ENCODE measurements around the gene RPS6KA2.

The RPS6KA2 gene

DNA sequence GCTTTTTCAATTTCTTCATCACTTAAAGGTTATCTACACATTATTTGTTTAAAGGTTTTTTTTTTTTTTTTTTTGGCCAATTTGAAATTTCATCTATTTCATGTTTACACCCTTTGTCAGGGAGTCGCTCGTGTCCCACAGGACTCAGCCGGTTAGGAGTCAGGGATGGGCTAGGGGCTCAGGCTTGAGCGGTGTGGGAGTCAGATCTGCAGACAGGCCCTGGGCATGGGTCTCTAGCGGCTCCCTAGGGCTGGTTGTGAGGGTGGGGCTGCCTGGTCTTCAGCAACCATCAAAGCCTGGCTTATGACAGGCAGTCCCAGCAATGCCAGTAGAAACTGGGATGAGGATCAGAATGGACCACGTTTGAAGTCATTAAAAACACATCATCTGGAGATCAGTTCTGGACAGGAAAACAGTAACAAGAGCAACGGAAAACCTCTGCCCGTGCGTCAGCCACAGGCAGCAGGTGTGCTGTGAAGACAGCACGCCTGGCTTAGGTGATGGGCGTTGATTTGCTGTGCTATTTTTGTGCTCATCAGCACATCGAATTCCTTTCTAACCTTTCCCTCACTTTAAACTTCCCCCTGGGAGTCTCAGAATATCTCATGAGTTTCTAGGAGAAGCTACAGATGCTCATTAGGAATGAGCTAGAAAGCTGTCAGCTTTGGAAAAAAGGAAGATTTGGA lies 153.0 kb downstream of the RPS6KA2 start:
- in situ Hi-C loops (cut with MboI; ENCODE audit: low sequenced_read_pairs), result no loop called here

- in situ Hi-C loops (cut with MboI; ENCODE audit: low sequenced_read_pairs), result no loop called here
Observed at GRCh38 chr6:166472636-166473035, 154.4 kb downstream of the RPS6KA2 start.

GRCh38 chr6:166471797-166472260 lies 155.2 kb downstream of the RPS6KA2 start:
- in situ Hi-C loops (cut with MboI; ENCODE audit: low sequenced_read_pairs), result no loop called here

- in situ Hi-C loops (cut with MboI; ENCODE audit: low sequenced_read_pairs), result no loop called here
Observed at GRCh38 chr6:166470863-166471410, 156.1 kb downstream of the RPS6KA2 start.

- in situ Hi-C loops (cut with MboI; ENCODE audit: low sequenced_read_pairs), result no loop called here
Observed at GRCh38 chr6:166470029-166470862, 156.8 kb downstream of the RPS6KA2 start.

GRCh38 chr6:166469426-166469961 lies 157.6 kb downstream of the RPS6KA2 start:
- in situ Hi-C loops (cut with MboI; ENCODE audit: low sequenced_read_pairs), result no loop called here

DNA sequence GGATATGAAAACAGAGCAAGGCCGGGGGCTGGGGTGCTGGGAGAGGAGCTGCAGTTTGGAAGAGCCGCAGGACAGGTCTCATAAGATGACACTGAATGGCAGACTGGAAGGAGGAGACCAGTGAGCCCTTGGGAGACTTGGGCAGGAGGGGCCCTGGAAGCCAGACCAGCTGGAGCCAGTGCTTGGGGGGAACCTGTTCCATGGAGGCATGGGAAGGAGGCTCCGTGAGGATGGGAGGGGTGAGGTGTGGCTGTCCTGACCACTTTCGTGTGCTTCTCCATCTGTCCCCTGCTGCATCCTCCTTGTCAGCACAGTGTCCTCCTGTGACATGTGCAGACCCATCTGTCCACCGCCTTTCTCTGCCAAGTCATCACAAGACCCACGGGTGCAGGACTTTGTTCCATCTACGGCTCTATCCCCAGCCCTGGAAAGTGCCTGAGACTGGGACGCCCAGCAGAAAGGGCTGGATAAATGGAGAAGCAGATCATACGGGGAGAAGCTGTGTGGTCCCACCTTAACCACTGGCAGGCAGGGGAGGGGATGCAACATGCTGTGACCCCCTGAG lies 159.5 kb downstream of the RPS6KA2 start:
- in situ Hi-C loops (cut with MboI; ENCODE audit: low sequenced_read_pairs), result no loop called here

DNA sequence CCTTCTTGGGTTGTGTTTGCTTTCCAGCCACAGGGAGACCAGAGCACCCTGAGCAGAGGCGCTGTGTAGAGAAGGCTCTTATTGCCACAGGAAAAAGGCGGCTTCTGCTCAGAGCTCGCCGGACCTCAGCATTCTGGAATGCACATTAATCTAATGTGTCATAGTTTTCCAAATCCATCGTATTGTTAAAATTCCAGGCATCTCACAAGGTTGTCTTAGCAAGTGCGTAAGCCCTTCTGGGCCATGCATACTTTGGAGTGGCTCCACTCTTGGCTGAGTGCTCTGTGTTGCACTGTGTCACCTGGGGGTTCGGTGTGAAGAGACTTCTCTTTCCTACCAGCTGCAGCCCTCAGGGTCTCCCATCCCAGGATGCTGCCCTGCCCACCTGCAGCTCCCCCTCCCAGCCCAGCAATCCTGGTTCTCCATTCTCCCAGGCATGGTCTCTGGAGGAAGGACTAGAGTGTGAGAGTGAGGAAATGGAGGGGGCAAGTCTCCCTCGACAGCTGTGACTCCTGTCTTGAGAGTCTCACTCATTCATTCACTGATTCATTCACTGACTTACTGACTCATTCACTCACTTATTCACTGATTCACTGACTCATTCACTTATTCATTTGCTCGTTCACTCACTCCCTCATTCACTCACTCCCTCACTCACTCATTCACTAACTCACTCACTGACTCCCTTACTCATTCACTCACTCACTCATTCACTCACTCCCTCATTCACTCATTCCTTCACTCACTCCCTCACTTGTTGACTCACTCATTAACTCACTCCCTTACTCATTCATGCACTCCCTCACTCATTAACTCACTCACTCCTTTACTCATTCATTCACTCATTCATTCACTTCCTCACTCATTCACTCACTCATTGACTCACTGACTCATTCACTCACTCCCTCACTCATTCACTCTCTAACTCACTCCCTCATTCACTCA lies 160.6 kb downstream of the RPS6KA2 start:
- in situ Hi-C loops (cut with MboI; ENCODE audit: low sequenced_read_pairs), result no loop called here

- in situ Hi-C loops (cut with MboI; ENCODE audit: low sequenced_read_pairs), result no loop called here
Observed at GRCh38 chr6:166465671-166466087, 161.4 kb downstream of the RPS6KA2 start.

- in situ Hi-C loops (cut with MboI; ENCODE audit: low sequenced_read_pairs), result no loop called here
Observed at GRCh38 chr6:166465003-166465399, 162.1 kb downstream of the RPS6KA2 start.

- in situ Hi-C loops (cut with MboI; ENCODE audit: low sequenced_read_pairs), result no loop called here
Observed at GRCh38 chr6:166464068-166465002, 162.7 kb downstream of the RPS6KA2 start.

- in situ Hi-C loops (cut with MboI; ENCODE audit: low sequenced_read_pairs), result no loop called here
Observed at GRCh38 chr6:166463359-166464067, 163.5 kb downstream of the RPS6KA2 start.

GRCh38 chr6:166462461-166463135 lies 164.5 kb downstream of the RPS6KA2 start:
- in situ Hi-C loops (cut with MboI; ENCODE audit: low sequenced_read_pairs), result no loop called here

GRCh38 chr6:166461821-166462460 lies 165.1 kb downstream of the RPS6KA2 start:
- in situ Hi-C loops (cut with MboI; ENCODE audit: low sequenced_read_pairs), result no loop called here

DNA sequence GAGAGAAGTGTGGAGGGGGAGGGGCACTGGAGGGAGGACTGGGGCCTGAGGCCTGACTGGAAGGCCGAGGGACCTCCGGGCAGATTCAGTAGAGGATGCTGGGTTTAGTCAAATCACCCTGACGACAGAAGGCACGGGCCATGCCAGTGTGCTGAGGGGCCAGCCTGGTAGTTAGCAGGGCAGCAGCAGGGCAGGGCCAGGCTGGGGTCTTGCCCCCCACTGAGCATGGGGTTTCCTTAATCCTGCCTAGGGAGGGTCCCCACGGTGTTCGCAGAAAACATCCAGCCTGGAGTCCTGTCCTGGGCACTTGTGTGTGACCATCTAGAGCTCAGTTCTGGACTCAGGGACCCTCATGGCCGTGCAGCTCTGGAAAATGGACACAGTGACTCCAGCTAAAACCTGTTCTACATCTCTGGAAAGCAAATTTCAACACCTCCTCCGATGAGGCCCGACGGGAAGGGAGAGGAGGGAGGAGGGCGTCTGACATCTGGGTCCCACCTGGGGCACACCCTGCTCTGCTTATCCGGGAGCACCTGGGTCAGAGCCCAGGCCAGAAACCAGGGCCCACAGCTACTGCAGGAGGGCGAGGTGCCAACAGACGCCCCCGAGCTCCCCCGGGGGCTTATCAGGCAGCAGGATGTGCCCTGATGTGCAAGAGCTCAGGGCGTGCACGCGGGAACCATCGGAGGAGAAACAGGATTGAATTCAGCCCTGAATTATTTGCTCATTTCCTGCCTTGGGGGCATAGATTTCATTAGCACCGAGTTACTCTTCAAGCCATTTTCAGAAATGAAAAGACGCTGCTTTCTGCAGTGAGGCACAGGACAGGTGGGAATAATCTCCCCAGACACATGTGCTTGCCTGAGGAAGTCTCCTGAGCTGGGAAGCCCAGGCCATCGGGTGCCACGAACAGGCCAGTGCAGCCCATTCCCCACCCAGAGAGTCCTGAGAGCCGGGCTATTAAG lies 166.3 kb downstream of the RPS6KA2 start:
- in situ Hi-C loops (cut with MboI; ENCODE audit: low sequenced_read_pairs), result no loop called here

GRCh38 chr6:166459906-166460305 lies 167.1 kb downstream of the RPS6KA2 start:
- in situ Hi-C loops (cut with MboI; ENCODE audit: low sequenced_read_pairs), result no loop called here

Measured in hTERT RPE-1 (cell line).